AG04450 (cell line): Measurements from ENCODE around the gene LIX1L. TPM values are rescaled to one million over a fixed set of nuclear protein-coding genes. Genes with fewer than 3 reads are reported as not detected.

Source experiments
- CTCF ChIA-PET: fragments of 300-600, 350-600 bp; formaldehyde crosslinking; extraction: SDS; loops from one replicate; lab custom pipeline; 2022; ENCODE audit warnings: antibody characterized with exemption, inconsistent platforms; lab: Charles Lee
- POLR2A ChIA-PET: fragments of 350-600 bp; formaldehyde crosslinking; extraction: SDS; loops from one replicate; lab custom pipeline; 2021; ENCODE audit warnings: antibody characterized with exemption, inconsistent platforms; lab: Yijun Ruan, JAX
- DNase-seq: peaks from one replicate; pipeline ENCODE4 v3.0.0-alpha.2; 2011; ENCODE audit warnings: low read depth, low spot score
- H3K27ac ChIP-seq: one replicate; pipeline ENCODE4 v1.5.1; 2012; ENCODE audit warnings: low read depth, low read length, control low read depth
- H3K27me3 ChIP-seq: one replicate; pipeline ENCODE4 v1.6.0; 2012; ENCODE audit warnings: low read length; ENCODE audit not compliant: control insufficient read depth, insufficient read depth
- H3K4me3 ChIP-seq: 2 replicates; pipeline ENCODE4 v1.5.1; 2011; ENCODE audit warnings: mild to moderate bottlenecking, low read depth, low read length, control low read depth
- H3K9me3 ChIP-seq: 2 replicates; pipeline ENCODE4 v1.5.1; 2012; ENCODE audit warnings: low read length; ENCODE audit not compliant: control insufficient read depth, insufficient read depth
- CTCF ChIP-seq: IDR thresholded peaks from 2 replicates; pipeline ENCODE4 v1.5.1; 2011; ENCODE audit warnings: low read depth, low read length, control low read depth, inconsistent platforms
- polyA plus RNA-seq: library from polyadenylated mRNA; depleted of rRNA; stranded (reverse); fragments of >200 nt; gene quantifications from 2 replicates; pipeline ENCODE4 v1.2.3, GENCODE V29; 2011

The LIX1L gene
- polyA plus RNA-seq, 1 experiment: 47.2 TPM

- TF ChIP-seq CTCF: no peak
- H3K9me3 ChIP-seq: no peaks in the 10 kb centered on the region
- H3K27me3 ChIP-seq: no peaks in the 10 kb centered on the region
- ChIA-PET CTCF (no interaction called here), POLR2A (no interaction called here)
- no peak overlapping the region for H3K27ac ChIP-seq
- no peak for DNase-seq
- H3K4me3 ChIP-seq: no peak overlapping the region
Observed at GRCh38 chr1:145952903-145953302, 4.9 kb downstream of the LIX1L start.

- no peak for DNase-seq
- ChIA-PET CTCF (interaction anchor here (0.7 kb wide), 1 partner anchor 107 kb away, joined by 6 read pairs; no protein-coding TSS in a partner anchor), POLR2A (no interaction called here)
- Histone ChIP-seq H3K4me3 (no peak overlapping the region), H3K9me3 (no peaks in the 10 kb centered on the region), H3K27ac (no peak overlapping the region), H3K27me3 (no peaks in the 10 kb centered on the region)
- no peak for TF ChIP-seq CTCF
Observed at GRCh38 chr1:145951526-145951925, 6.3 kb downstream of the LIX1L start.

GRCh38 chr1:145949219-145949618 is 8.6 kb downstream of the LIX1L start:
- H3K27ac ChIP-seq: no peak overlapping the region
- CTCF ChIA-PET: interaction anchor here (1.0 kb wide), 1 partner anchor 83 kb away, joined by 6 read pairs; no protein-coding TSS in a partner anchor
- no peaks in the 10 kb centered on the region for H3K27me3 ChIP-seq
- H3K9me3 ChIP-seq: no peaks in the 10 kb centered on the region
- POLR2A ChIA-PET: no interaction called here
- no peak for TF ChIP-seq CTCF
- no peak overlapping the region for H3K4me3 ChIP-seq
- no peak for DNase-seq

- ChIA-PET CTCF (interaction anchor here (0.6 kb wide), 1 partner anchor 37 kb away, joined by 4 read pairs; the partner anchor contains the start of gene ITGA10), POLR2A (no interaction called here)
- Histone ChIP-seq H3K9me3 (no peaks in the 10 kb centered on the region), H3K27ac (no peak overlapping the region), H3K27me3 (no peaks in the 10 kb centered on the region), H3K4me3 (no peak overlapping the region)
- no peak for DNase-seq
- TF ChIP-seq CTCF: no peak
Observed at GRCh38 chr1:145947551-145947950, 10.3 kb downstream of the LIX1L start.

- no peaks in the 10 kb centered on the region for H3K27me3 ChIP-seq
- no peak for TF ChIP-seq CTCF
- CTCF ChIA-PET: interaction anchor here (1.3 kb wide), 1 partner anchor 31 kb away, joined by 4 read pairs; no protein-coding TSS in a partner anchor
- POLR2A ChIA-PET: no interaction called here
- no peak for DNase-seq
- H3K4me3 ChIP-seq: no peak overlapping the region
- no peak overlapping the region for H3K27ac ChIP-seq
- H3K9me3 ChIP-seq: no peaks in the 10 kb centered on the region
Observed at GRCh38 chr1:145946477-145946986, 11.3 kb downstream of the LIX1L start.
